HEK293 (cell line): ENCODE measurements around the gene EPM2AIP1.

Experiments
- CTCF ChIP-seq: fragments of 450-650 bp; formaldehyde crosslinking; IDR thresholded peaks from 2 replicates; pipeline ENCODE4 v1.5.1; 2016; ENCODE audit warnings: missing biosample characterization, missing genetic modification characterization
- RBAK ChIP-seq: fragments of 450-650 bp; formaldehyde crosslinking; IDR thresholded peaks from 2 replicates; pipeline ENCODE4 v1.5.1; 2016; ENCODE audit warnings: missing biosample characterization, missing genetic modification characterization
- REST ChIP-seq: fragments of 450-650 bp; formaldehyde crosslinking; IDR thresholded peaks from 2 replicates; pipeline ENCODE4 v1.5.1; 2016; ENCODE audit warnings: missing biosample characterization, missing genetic modification characterization
- SP2 ChIP-seq: fragments of 450-650 bp; formaldehyde crosslinking; IDR thresholded peaks from 2 replicates; pipeline ENCODE4 v1.5.1; 2016; ENCODE audit warnings: missing biosample characterization, missing genetic modification characterization
- TCF7L2 ChIP-seq: IDR thresholded peaks from 2 replicates; pipeline ENCODE4 v1.6.1; 2011; ENCODE audit warnings: low read depth, mild to moderate bottlenecking, inconsistent platforms, low read length, moderate library complexity, borderline replicate concordance
- ZNF274 ChIP-seq, 2 experiments: fragments of 200-500 bp in 1 of 2; fragments of 450-650 bp in 1 of 2; sonication (Bioruptor generic) in 1 of 2; formaldehyde crosslinking in 1 of 2; IDR thresholded peaks; 2 replicates each; pipeline versions ENCODE4 v1.5.1 to v1.6.1; 2014 to 2016; ENCODE audit warnings: borderline replicate concordance in 1 of 2, inconsistent platforms in 1 of 2, low read length in 1 of 2, missing biosample characterization in 1 of 2, missing genetic modification characterization in 1 of 2
- ZNF629 ChIP-seq: fragments of 450-650 bp; formaldehyde crosslinking; IDR thresholded peaks from 2 replicates; pipeline ENCODE4 v1.5.1; 2017; ENCODE audit warnings: missing biosample characterization, missing genetic modification characterization
- ZNF701 ChIP-seq: fragments of 450-650 bp; formaldehyde crosslinking; IDR thresholded peaks from 2 replicates; pipeline ENCODE4 v1.5.1; 2016; ENCODE audit warnings: missing biosample characterization, missing genetic modification characterization
- ZSCAN30 ChIP-seq: fragments of 450-650 bp; IDR thresholded peaks from 2 replicates; pipeline ENCODE4 v1.5.1; 2018; ENCODE audit warnings: missing biosample characterization, mild to moderate bottlenecking, missing genetic modification characterization, moderate library complexity

GRCh38 chr3:37030588-37030987 is 37.7 kb upstream of the EPM2AIP1 start:
- TF ChIP-seq CTCF (no peak), ZNF274 (IDR thresholded peaks at IDR 0.05; ENCODE audit: low read length) (no peak), ZNF274 (tag by site-specific recombination; IDR thresholded peaks at IDR 0.05; ENCODE audit: borderline replicate concordance) (no peak), RBAK (tag by site-specific recombination) (no peak), ZNF629 (no peak), ZNF701 (tag by site-specific recombination) (no peak), ZSCAN30 (tag by site-specific recombination) (no peak), TCF7L2 (no peak), SP2 (tag by site-specific recombination) (no peak), REST (tag by site-specific recombination) (no peak)
